Fibroblast of lung (primary cell): ENCODE measurements around the gene BAX.

Experiments
- EZH2 ChIP-seq: IDR thresholded peaks from 2 replicates; pipeline ENCODE4 v1.5.1; 2012; ENCODE audit warnings: low read length, control low read depth, mild to moderate bottlenecking; ENCODE audit errors: missing control alignments
- TF ChIP-seq, protein P1 (sequence below), 2 donors: IDR thresholded peaks in 1 of 2; conservative IDR thresholded peaks in 1 of 2; 1 replicate in 1 of 2; 2 replicates in 1 of 2; pipeline ENCODE4 v1.5.1; 2011 to 2012; ENCODE audit warnings: low read length in 2 of 2, control low read depth in 1 of 2, inconsistent platforms in 1 of 2, low read depth in 1 of 2, mild to moderate bottlenecking in 1 of 2

DNA sequence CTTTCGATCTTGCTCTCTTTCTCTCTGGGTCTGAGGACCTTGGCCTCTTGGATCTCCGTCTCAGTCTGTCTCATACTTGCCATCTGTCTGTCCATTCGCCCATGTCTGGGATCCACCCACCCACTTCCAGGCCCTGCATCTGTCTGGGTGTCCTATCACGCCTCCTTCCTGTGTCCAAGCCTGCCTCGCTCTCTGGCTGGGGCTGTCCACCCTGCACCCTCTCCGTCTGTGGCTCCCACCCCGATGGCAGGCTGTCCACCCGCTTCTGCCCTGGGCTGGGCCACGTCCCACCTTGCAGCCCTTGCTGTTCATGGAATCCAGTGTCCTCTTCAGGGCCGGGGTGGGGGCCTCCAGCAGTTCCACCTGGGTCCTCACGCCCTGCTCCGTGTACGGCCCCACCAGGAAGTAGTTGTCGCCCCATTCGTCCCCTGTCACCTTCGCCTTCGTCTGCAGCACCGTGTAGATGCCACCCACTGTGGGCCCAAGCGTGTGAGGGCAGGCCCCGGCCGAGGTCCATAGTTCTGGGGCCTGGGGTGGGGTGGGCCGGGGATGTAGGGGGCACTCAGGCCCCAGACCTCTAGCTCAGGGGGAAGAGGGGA lies 36.4 kb downstream of the BAX start:
- TF ChIP-seq, protein P1, sequence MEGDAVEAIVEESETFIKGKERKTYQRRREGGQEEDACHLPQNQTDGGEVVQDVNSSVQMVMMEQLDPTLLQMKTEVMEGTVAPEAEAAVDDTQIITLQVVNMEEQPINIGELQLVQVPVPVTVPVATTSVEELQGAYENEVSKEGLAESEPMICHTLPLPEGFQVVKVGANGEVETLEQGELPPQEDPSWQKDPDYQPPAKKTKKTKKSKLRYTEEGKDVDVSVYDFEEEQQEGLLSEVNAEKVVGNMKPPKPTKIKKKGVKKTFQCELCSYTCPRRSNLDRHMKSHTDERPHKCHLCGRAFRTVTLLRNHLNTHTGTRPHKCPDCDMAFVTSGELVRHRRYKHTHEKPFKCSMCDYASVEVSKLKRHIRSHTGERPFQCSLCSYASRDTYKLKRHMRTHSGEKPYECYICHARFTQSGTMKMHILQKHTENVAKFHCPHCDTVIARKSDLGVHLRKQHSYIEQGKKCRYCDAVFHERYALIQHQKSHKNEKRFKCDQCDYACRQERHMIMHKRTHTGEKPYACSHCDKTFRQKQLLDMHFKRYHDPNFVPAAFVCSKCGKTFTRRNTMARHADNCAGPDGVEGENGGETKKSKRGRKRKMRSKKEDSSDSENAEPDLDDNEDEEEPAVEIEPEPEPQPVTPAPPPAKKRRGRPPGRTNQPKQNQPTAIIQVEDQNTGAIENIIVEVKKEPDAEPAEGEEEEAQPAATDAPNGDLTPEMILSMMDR (conservative IDR thresholded peaks at IDR 0.05 in 1 of 2, IDR thresholded peaks at IDR 0.05 in 1 of 2; ENCODE audit: low read depth in 1 of 2, low read length in 2 of 2) = no peak
- no peak for TF ChIP-seq EZH2
